ENCODE data around the gene ATAD3C. TPM values are rescaled to one million over a fixed set of nuclear protein-coding genes. Genes with fewer than 3 reads are reported as not detected.
"Not testable (repeated sequence)": the region's sequence is repeated elsewhere in the genome, so short reads cannot be mapped to it uniquely, and the experiment has no call there.

ATAD3C gene
- total and polyA plus RNA-seq, 12 donors = 0.11 to 2.2 (median 0.78) TPM

DNA sequence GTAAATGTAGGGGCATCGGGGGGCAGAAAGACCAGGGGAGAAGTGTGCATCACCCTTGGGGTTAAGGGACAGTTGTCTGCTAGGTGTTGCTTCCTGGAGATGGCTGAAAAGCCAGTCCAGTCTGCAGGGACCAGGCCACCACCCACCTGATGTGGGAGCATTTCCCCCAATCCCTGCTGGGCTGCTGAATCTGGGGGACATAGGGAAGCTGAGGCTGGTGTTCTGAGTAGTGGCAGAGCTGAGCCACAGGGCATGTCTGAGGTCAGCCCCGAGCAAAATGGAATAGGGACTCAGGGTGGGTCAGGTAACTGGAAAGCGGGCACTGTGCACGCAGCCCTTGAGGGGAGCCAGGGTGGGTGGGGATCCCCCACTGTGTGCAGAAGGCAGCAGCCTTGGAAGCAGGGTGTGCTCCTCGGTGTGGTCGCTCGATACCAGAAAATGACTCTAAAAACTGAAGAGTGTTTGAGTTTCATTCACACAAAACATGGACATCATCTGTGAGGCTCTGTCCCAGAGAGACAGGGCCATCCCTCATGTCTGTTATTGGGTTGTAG, 48.0 kb upstream of the ATAD3C start:
- ATAC-seq (no peak), DNase-seq (no peak)
- TF ChIP-seq, protein P1, sequence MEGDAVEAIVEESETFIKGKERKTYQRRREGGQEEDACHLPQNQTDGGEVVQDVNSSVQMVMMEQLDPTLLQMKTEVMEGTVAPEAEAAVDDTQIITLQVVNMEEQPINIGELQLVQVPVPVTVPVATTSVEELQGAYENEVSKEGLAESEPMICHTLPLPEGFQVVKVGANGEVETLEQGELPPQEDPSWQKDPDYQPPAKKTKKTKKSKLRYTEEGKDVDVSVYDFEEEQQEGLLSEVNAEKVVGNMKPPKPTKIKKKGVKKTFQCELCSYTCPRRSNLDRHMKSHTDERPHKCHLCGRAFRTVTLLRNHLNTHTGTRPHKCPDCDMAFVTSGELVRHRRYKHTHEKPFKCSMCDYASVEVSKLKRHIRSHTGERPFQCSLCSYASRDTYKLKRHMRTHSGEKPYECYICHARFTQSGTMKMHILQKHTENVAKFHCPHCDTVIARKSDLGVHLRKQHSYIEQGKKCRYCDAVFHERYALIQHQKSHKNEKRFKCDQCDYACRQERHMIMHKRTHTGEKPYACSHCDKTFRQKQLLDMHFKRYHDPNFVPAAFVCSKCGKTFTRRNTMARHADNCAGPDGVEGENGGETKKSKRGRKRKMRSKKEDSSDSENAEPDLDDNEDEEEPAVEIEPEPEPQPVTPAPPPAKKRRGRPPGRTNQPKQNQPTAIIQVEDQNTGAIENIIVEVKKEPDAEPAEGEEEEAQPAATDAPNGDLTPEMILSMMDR (IDR thresholded peaks at IDR 0.05) = no peak
- Histone ChIP-seq H3K9me3 (no peaks in the 10 kb centered on the region), H3K4me3 (no peak overlapping the region), H3K4me1 (peaks cover 13 to 75% (median 46%) of the 10 kb centered on the region in 9 donors), H3K36me3 (peaks cover 0 to 77% (median 54%) of the 10 kb centered on the region in 9 donors), H3K27me3 (no peaks in the 10 kb centered on the region), H3K27ac (no peak overlapping the region)
- intact Hi-C loops (cut with DNase I) = loop anchor here in 2 of 10 donors (5.0 to 10.0 kb wide), 2 partner anchors 36 to 103 kb away; partner anchors contain the start of gene VWA1 (in 1 of the 2)
- 86 to 89% methylated on average over 7 of the region's 7 CpGs for WGBS, 2 donors

DNA sequence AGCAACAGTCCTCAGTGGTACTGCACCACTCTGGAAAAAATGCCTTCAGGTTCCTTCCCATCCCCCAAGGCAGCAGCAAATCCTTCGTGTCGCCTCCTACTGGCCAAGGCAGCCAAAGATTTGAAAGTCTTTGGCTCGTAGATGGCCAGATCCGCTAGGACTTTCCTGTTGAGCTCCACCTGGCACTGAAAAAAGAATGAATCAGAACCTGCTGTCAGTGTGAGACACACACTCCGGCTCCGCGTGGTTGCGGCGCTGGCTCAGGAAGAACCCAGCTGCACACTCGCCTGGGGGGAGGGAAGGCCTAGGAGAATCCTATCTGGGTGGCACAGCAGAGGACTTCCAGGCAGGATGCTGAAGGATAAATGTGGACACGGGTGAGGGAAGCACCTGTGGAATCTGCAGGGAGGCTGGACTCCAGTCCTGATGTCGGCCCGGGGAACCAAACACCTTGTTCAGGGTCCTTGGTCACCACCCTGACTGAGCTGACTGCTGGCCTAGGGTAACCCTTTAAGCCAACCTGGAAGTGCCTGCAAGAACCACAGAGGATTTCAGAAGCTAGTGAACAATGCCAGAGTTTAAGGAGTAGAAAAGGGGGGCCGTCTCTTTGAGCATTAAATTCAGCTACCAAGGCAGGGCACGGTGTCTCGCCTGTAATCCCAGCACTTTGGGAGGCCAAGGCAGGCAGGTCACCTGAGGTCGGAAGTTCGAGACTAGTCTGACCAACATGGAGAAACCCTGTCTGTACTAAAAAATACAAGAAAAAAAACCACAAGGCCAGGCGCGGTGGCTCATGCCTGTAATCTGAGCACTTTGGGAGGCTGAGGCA, 47.2 kb upstream of the ATAD3C start:
- no peak for ATAC-seq
- Histone ChIP-seq H3K27ac (no peak overlapping the region), H3K9me3 (no peaks in the 10 kb centered on the region), H3K27me3 (no peaks in the 10 kb centered on the region), H3K4me1 (peaks cover 13 to 69% (median 46%) of the 10 kb centered on the region in 9 donors), H3K36me3 (peaks cover 0 to 69% (median 47%) of the 10 kb centered on the region in 9 donors), H3K4me3 (no peak overlapping the region)
- DNase-seq = no peak
- WGBS, 2 donors = 72 to 75% methylated on average over 20 of the region's 20 CpGs
- TF ChIP-seq, protein P1 (IDR thresholded peaks at IDR 0.05) = peak in 8 of 9 donors; percentile 7 to 54 (median 44)
- intact Hi-C loops (cut with DNase I) = loop anchor here in 2 of 10 donors (5.0 to 10.0 kb wide), 2 partner anchors 35 to 103 kb away; partner anchors contain the start of gene VWA1 (in 1 of the 2)

DNA sequence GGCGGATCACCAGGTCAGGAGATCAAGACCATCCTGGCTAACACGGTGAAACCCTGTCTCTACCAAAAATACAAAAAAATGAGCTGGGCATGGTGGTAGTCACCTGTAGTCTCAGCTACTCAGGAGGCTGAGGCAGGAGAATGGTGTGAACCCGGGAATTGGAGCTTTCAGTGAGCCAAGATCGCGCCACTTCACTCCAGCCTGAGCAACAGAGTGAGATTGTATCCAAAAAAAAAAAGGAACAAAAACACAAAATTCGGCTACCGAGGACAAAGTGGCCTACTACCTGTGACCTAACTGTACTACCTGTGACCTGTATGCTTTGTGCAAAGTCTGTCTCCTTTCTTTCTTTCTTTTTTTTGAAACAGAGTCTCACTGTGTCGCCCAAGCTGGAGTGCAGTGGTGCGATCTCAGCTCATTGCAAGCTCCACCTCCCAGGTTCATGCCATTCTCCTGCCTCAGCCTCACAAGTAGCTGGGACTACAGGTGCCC, 46.5 kb upstream of the ATAD3C start:
- Histone ChIP-seq H3K36me3 (peaks cover 0 to 62% (median 43%) of the 10 kb centered on the region in 9 donors), H3K4me1 (peaks cover 12 to 66% (median 43%) of the 10 kb centered on the region in 9 donors)
- not testable (repeated sequence) for H3K4me3 ChIP-seq, H3K27me3 ChIP-seq, H3K27ac ChIP-seq, H3K9me3 ChIP-seq, DNase-seq, ATAC-seq
- 88 to 93% methylated on average over 9 of the region's 9 CpGs for WGBS, 2 donors
- intact Hi-C loops (cut with DNase I) = loop anchor here in 2 of 10 donors (5.0 to 10.0 kb wide), 2 partner anchors 34 to 102 kb away; partner anchors contain the start of gene VWA1 (in 1 of the 2)

DNA sequence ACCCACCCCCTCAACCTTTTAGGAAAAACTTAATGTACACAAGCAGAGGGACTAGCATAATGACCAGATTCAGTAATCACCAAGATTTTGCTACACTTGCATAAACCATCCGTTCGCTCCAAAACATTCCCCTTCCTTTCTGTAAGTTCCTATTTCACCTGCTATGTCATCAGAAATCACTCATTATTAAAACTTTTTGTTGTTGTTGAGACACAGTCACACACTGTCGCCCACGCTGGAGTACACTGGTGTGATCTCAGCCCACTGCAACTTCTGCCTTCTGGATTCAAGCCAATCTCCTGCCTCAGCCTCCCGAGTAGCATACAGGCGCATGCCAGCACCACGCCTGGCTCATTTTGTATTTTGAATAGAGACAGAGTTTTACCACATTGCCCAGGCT, 45.8 kb upstream of the ATAD3C start:
- Histone ChIP-seq H3K9me3 (no peaks in the 10 kb centered on the region), H3K36me3 (peaks cover 0 to 60% (median 43%) of the 10 kb centered on the region in 9 donors), H3K4me1 (peaks cover 8 to 67% (median 44%) of the 10 kb centered on the region in 9 donors), H3K4me3 (no peak overlapping the region), H3K27me3 (no peaks in the 10 kb centered on the region), H3K27ac (no peak overlapping the region)
- 79% methylated on average over 7 of the region's 7 CpGs for WGBS, 2 donors
- DNase-seq = no peak
- TF ChIP-seq, protein P1 (IDR thresholded peaks at IDR 0.05) = no peak
- no peak for ATAC-seq
- intact Hi-C loops (cut with DNase I) = loop anchor here in 2 of 10 donors (5.0 to 10.0 kb wide), 2 partner anchors 34 to 101 kb away; partner anchors contain the start of gene VWA1 (in 1 of the 2)
